AG09309 (cell line): ENCODE data around the gene ARNT2.

Experiments used
- DNase-seq: peaks from one replicate; pipeline ENCODE4 v3.0.0-alpha.2; 2010; ENCODE audit warnings: low read depth
- H3K4me3 ChIP-seq: 2 replicates; pipeline ENCODE4 v1.5.1; 2011; ENCODE audit warnings: mild to moderate bottlenecking, low read depth, low read length, moderate library complexity; ENCODE audit not compliant: control insufficient read depth
- TF ChIP-seq, protein P1 (sequence below): IDR thresholded peaks from 2 replicates; pipeline ENCODE4 v1.5.1; 2011; ENCODE audit warnings: mild to moderate bottlenecking, low read depth, low read length, inconsistent platforms; ENCODE audit not compliant: insufficient read depth, control insufficient read depth; ENCODE audit errors: missing control alignments

Gene ARNT2

DNA sequence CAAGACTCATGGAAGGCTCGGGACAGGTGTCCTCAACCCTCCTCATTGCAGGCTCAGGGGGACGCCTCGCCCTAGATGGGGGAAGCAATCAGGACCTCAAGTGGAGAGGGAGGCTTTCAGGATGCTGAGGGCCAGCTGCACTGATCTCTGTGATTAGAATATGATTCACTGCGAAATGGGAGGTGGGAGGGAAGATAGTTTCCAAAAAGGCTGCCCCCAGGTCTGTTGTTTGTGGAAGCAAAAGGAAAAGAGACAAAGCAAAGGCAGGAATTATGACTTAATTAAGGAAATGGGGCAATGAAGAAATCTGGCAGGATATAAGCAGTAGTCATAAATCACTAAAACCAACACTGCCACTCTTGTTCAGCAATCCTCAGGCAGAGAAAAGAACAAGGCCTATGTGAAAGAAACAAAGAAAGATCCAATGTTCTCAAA, 205.3 kb downstream of the ARNT2 start:
- H3K4me3 ChIP-seq: no peak overlapping the region
- TF ChIP-seq, protein P1, sequence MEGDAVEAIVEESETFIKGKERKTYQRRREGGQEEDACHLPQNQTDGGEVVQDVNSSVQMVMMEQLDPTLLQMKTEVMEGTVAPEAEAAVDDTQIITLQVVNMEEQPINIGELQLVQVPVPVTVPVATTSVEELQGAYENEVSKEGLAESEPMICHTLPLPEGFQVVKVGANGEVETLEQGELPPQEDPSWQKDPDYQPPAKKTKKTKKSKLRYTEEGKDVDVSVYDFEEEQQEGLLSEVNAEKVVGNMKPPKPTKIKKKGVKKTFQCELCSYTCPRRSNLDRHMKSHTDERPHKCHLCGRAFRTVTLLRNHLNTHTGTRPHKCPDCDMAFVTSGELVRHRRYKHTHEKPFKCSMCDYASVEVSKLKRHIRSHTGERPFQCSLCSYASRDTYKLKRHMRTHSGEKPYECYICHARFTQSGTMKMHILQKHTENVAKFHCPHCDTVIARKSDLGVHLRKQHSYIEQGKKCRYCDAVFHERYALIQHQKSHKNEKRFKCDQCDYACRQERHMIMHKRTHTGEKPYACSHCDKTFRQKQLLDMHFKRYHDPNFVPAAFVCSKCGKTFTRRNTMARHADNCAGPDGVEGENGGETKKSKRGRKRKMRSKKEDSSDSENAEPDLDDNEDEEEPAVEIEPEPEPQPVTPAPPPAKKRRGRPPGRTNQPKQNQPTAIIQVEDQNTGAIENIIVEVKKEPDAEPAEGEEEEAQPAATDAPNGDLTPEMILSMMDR: no peak
- no peak for DNase-seq

GRCh38 chr15:80611543-80612080, 207.4 kb downstream of the ARNT2 start:
- TF ChIP-seq, protein P1: no peak
- H3K4me3 ChIP-seq: no peak overlapping the region
- DNase-seq: no peak

DNA sequence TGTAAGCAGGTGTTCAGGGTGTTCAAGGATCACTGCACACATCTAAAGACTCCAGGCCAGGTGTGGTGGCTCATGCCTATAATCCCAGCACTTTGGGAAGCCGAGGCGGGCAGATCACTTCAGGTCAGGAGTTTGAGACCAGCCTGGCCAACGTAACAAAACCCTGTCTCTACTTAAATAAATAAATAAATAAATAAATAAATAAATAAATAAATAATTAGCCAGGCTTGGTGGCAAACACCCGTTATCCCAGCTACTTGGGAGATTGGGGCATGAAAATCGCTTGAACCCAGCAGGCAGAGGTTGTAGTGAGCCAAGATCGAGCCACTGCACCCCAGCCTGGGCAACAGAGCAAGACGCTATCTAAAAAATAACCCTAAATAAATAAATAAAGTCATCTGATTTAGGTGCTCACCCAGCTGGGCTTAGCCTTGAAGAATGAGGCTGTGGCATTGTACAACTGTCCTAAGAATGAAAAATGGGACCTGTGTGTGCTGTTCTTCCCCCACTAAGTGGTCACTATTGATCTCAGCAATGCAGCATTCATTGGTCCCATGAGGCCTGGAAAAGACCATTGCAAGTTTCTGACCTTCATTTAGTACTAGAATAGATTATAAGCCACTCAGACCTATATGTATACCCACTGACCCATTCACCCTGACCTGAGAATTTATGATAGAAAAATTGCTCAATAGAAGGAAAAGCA, 208.1 kb downstream of the ARNT2 start:
- DNase-seq: no peak
- TF ChIP-seq, protein P1: no peak
- no peak overlapping the region for H3K4me3 ChIP-seq

- TF ChIP-seq, protein P1: no peak
- H3K4me3 ChIP-seq: no peak overlapping the region
- no peak for DNase-seq
These were observed 209.7 kb downstream of the ARNT2 start for GRCh38 chr15:80613762-80614365.

DNA sequence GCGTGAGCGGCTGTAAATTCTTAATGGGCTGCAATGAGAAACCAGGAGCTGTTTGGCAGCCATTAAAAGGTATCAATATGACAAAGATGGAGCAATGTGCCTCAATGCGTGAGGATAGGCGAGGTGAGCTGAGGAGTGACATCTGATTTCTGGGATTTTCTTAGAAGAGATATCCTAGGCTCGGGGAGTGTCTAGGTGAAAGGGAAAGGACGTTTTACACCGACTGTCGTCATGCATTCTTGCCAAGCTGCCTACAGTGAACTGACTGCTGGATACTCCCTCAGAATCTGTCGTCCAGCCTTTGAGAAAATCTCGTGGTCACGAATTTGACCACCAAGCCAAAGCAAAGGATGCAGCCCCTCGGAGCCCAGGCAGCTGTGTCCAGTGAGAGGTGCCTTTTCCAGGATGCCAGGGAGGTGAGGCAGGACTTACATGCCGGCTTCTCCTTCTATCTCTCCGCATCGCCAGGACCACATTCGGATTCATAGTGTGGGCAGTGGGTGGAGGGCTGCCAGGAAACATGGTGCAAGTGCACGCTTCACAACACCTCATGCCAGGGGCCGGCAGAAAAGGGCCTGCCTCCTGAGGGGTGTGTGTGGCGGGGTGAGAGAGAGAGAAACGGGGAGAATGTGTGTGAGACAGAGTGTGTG, 210.7 kb downstream of the ARNT2 start:
- TF ChIP-seq, protein P1: no peak
- DNase-seq: no peak
- H3K4me3 ChIP-seq: no peak overlapping the region

DNA sequence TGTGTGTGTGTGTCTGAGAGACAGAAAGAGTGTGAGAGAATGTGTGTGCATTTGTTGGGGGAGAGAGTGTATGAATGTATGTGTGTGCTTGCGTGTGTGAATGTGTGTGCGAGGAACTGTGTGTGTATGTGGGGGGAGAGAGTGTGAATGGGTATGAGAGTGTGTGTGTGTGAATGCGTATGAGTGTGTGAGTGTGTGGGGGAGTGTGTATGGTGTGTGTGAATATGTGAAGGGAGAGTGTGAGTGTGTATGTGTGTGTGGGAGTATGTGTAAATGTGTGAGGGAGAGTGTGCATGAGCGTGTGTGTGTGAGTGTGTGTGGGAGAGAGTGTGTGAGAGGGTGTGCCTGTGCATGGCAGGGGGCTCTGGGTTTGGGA, 211.2 kb downstream of the ARNT2 start:
- no peak for DNase-seq
- TF ChIP-seq, protein P1: no peak
- H3K4me3 ChIP-seq: no peak overlapping the region
